IPS-18c (cell line): ENCODE results near the gene ATG4B.
A peak's percentile ranks its signal among the peaks of the same experiment; 100 is the strongest.

ENCODE experiments used
- H3K4me3 ChIP-seq: 2 replicates; pipeline ENCODE4 v1.7.0; 2013; ENCODE audit warnings: low read depth, mild to moderate bottlenecking, low read length, moderate library complexity; ENCODE audit not compliant: insufficient read depth
- H3K9me3 ChIP-seq: one replicate; pipeline ENCODE4 v1.6.1; 2013; ENCODE audit warnings: mild to moderate bottlenecking, low read length, moderate library complexity; ENCODE audit not compliant: control insufficient read depth, insufficient read depth

The ATG4B gene

GRCh38 chr2:241632478-241633325, 4.8 kb upstream of the ATG4B start:
- Histone ChIP-seq H3K4me3 (no peak overlapping the region), H3K9me3 (peaks cover 5% of the 10 kb centered on the region)

GRCh38 chr2:241633561-241633960, 3.9 kb upstream of the ATG4B start:
- peaks cover 5% of the 10 kb centered on the region for H3K9me3 ChIP-seq

GRCh38 chr2:241635756-241636155, 1.7 kb upstream of the ATG4B start:
- peaks cover 11% of the 10 kb centered on the region for H3K9me3 ChIP-seq
- peak overlapping the region; percentile 75 for H3K4me3 ChIP-seq

More at GRCh38 chr2:241633561-241633960, 3.9 kb upstream of the ATG4B start:
- H3K4me3 ChIP-seq = no peak overlapping the region

GRCh38 chr2:241636182-241637017, 1.1 kb upstream of the ATG4B start:
- Histone ChIP-seq H3K9me3 (peaks cover 11% of the 10 kb centered on the region), H3K4me3 (peak overlapping the region; percentile 75)

GRCh38 chr2:241637795-241638660, 535 bp downstream of the ATG4B start:
- peaks cover 11% of the 10 kb centered on the region for H3K9me3 ChIP-seq
- peak overlapping the region; percentile 100 for H3K4me3 ChIP-seq

GRCh38 chr2:241638940-241639339, 1.4 kb downstream of the ATG4B start:
- H3K4me3 ChIP-seq = peak overlapping the region; percentile 31

GRCh38 chr2:241639385-241639784, 1.9 kb downstream of the ATG4B start:
- H3K9me3 ChIP-seq = peaks cover 8% of the 10 kb centered on the region
- H3K4me3 ChIP-seq = no peak overlapping the region

More at GRCh38 chr2:241638940-241639339, 1.4 kb downstream of the ATG4B start:
- peaks cover 11% of the 10 kb centered on the region for H3K9me3 ChIP-seq

GRCh38 chr2:241640165-241640795, 2.8 kb downstream of the ATG4B start:
- Histone ChIP-seq H3K4me3 (no peak overlapping the region), H3K9me3 (peaks cover 8% of the 10 kb centered on the region)

- peaks cover 6% of the 10 kb centered on the region for H3K9me3 ChIP-seq
- no peak overlapping the region for H3K4me3 ChIP-seq
Measured at GRCh38 chr2:241641631-241642030, 4.1 kb downstream of the ATG4B start.

- Histone ChIP-seq H3K9me3 (no peaks in the 10 kb centered on the region), H3K4me3 (no peak overlapping the region)
Measured at GRCh38 chr2:241645056-241645914, 7.8 kb downstream of the ATG4B start.

GRCh38 chr2:241645915-241646645, 8.6 kb downstream of the ATG4B start:
- Histone ChIP-seq H3K9me3 (no peaks in the 10 kb centered on the region), H3K4me3 (no peak overlapping the region)

GRCh38 chr2:241648453-241648852, 11.0 kb downstream of the ATG4B start:
- Histone ChIP-seq H3K4me3 (no peak overlapping the region; the same call in 1 of the 2 replicates), H3K9me3 (no peaks in the 10 kb centered on the region)

GRCh38 chr2:241649404-241649803, 11.9 kb downstream of the ATG4B start:
- Histone ChIP-seq H3K9me3 (no peaks in the 10 kb centered on the region), H3K4me3 (no peak overlapping the region)

- no peak overlapping the region for H3K4me3 ChIP-seq
- H3K9me3 ChIP-seq = no peaks in the 10 kb centered on the region
Measured at GRCh38 chr2:241649927-241650326, 12.4 kb downstream of the ATG4B start.

GRCh38 chr2:241652142-241652541, 14.6 kb downstream of the ATG4B start:
- Histone ChIP-seq H3K9me3 (no peaks in the 10 kb centered on the region), H3K4me3 (no peak overlapping the region)
